Activated T-helper 2 cell treated with anti-CD3 and anti-CD28 coated beads, Interferon-gamma antibody, Interleukin-2, Interleukin-4, amounts not matched to agents 10 μg/mL and 5 μg/mL and 100 μg/mL, durations not matched to agents 14 hours and 24 hours and 36 hours (primary cell): ENCODE measurements around the gene RABAC1. TPM values are rescaled to one million over a fixed set of nuclear protein-coding genes. Genes with fewer than 3 reads are reported as not detected.

Experiments used
- DNase-seq: peaks from one replicate; pipeline ENCODE4 v3.0.0; 2021; ENCODE audit warnings: low spot score
- H3K27ac Mint-ChIP-seq: one replicate; pipeline ENCODE4 v1.8.0; 2021; ENCODE audit warnings: mixed read lengths
- H3K27me3 Mint-ChIP-seq: one replicate; pipeline ENCODE4 v1.8.0; 2021; ENCODE audit warnings: low read depth, mixed read lengths
- H3K36me3 Mint-ChIP-seq: one replicate; pipeline ENCODE4 v1.8.0; 2021; ENCODE audit warnings: low read depth, mixed read lengths
- H3K4me1 Mint-ChIP-seq: one replicate; pipeline ENCODE4 v1.8.0; 2021; ENCODE audit warnings: low read depth, mixed read lengths
- H3K4me3 Mint-ChIP-seq: one replicate; pipeline ENCODE4 v1.8.0; 2021; ENCODE audit warnings: low read depth, mild to moderate bottlenecking, moderate library complexity, mixed read lengths
- H3K9me3 Mint-ChIP-seq: one replicate; pipeline ENCODE4 v1.8.0; 2021; ENCODE audit warnings: mixed read lengths
- intact Hi-C: fragments of 100-400 bp; cut with micrococcal nuclease; formaldehyde crosslinking; loops from one replicate; pipeline ENCODE4 v1.15.1; 2023
- total RNA-seq: library from RNA; stranded (reverse); gene quantifications from 2 replicates; pipeline ENCODE4 v1.2.3, GENCODE V29; 2022

The RABAC1 gene
- total RNA-seq, 1 donor from 2014 or later = 54.0 TPM

DNA sequence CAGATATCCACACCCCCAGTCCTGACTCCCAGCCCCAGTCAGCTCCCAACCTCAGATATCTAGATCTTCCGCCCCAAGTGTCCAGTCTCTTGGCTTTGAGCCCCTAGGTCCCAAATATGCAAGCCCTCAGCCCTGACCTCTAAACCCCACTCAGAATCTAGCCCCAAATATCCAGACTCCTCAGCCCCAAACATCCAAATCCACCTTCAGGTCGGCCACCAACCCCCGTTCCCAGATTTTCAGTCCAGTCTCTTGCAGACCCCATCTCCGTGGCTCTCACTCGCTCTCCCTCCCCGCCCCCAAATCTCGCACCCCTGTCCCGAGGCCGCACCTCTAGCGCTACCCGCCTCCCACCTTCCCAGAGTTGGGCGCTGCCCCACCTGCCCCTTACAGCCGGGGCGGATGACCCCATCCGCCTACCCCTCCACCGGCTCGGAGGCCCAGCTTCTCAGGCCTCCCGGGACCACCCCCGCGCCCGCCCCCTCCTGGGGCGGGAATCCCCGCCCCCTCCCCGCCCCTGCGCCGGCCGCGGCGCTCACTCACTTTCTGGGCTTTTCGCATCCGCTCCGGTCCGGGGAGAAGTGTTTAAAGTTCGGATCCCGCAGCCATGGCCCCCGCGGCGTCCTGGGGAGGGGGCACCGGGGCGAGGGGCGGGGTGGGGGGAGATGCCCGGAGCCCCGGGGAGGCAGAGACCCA lies 31.5 kb downstream of the RABAC1 start:
- no peak for DNase-seq
- intact Hi-C loops = loop anchor here (2.0 kb wide), 1 partner anchor 41 kb away; no protein-coding TSS in a partner anchor
- peaks cover 22% of the 10 kb centered on the region for H3K4me1 Mint-ChIP-seq
- H3K36me3 Mint-ChIP-seq = peaks cover 4% of the 10 kb centered on the region
- H3K9me3 Mint-ChIP-seq = no peaks in the 10 kb centered on the region
- H3K4me3 Mint-ChIP-seq = peak overlapping the region; percentile 82
- H3K27ac Mint-ChIP-seq = no peak overlapping the region
- H3K27me3 Mint-ChIP-seq = peaks cover 5% of the 10 kb centered on the region

- Mint-ChIP-seq H3K36me3 (peaks cover 4% of the 10 kb centered on the region), H3K4me1 (peaks cover 27% of the 10 kb centered on the region), H3K4me3 (no peak overlapping the region), H3K27me3 (peaks cover 8% of the 10 kb centered on the region), H3K27ac (no peak overlapping the region), H3K9me3 (no peaks in the 10 kb centered on the region)
- intact Hi-C loops = no loop called here
- DNase-seq = no peak
Observed at GRCh38 chr19:41926763-41927496, 32.2 kb downstream of the RABAC1 start.

DNA sequence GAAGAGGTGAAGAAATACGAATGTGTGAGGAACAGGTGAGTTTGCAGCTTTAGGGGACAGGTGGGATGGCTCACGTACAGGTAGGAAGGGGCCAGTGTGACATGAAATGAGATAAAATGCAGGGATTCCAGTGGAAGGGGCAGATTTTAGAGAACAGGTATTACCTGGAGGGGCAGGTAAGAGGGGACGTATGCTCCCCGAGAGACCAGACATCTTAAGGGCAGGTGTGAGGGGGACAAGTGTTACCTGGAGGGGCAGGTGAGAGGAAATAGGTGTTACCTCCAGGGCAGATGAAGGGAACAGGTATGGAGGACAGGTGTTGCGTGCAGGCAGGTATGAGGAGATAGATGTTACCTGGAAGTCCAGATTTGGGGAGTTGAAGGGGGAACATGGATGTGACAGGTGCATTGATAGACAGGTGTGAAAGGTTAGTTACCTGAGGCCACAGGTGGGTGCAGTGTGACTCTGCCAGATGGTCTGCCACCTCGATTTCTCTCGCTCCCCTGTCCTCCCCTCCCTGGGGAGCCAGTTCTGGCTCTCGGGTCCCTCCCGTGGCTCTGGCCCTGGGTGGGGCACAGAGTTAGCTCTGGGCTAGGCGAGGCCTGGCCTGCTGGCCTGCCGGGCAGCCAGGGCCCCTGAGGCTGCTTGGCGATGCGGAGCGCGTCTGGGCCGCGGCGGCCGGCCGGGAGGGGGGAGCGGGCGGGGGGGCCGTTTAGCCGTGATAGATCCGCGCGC lies 32.9 kb downstream of the RABAC1 start:
- H3K27ac Mint-ChIP-seq = no peak overlapping the region
- H3K27me3 Mint-ChIP-seq = peaks cover 11% of the 10 kb centered on the region
- intact Hi-C loops = no loop called here
- peaks cover 29% of the 10 kb centered on the region for H3K4me1 Mint-ChIP-seq
- H3K36me3 Mint-ChIP-seq = peaks cover 4% of the 10 kb centered on the region
- H3K4me3 Mint-ChIP-seq = no peak overlapping the region
- no peak for DNase-seq
- no peaks in the 10 kb centered on the region for H3K9me3 Mint-ChIP-seq

GRCh38 chr19:41925208-41926003 lies 33.7 kb downstream of the RABAC1 start:
- intact Hi-C loops = no loop called here

GRCh38 chr19:41924151-41925145 lies 34.7 kb downstream of the RABAC1 start:
- Mint-ChIP-seq H3K27me3 (peaks cover 12% of the 10 kb centered on the region), H3K4me1 (peaks cover 19% of the 10 kb centered on the region), H3K4me3 (no peak overlapping the region), H3K36me3 (peaks cover 4% of the 10 kb centered on the region), H3K27ac (no peak overlapping the region), H3K9me3 (no peaks in the 10 kb centered on the region)
- intact Hi-C loops = no loop called here
- no peak for DNase-seq

More at GRCh38 chr19:41925208-41926003, 33.7 kb downstream of the RABAC1 start:
- Mint-ChIP-seq H3K36me3 (peaks cover 4% of the 10 kb centered on the region), H3K4me3 (no peak overlapping the region), H3K4me1 (peaks cover 26% of the 10 kb centered on the region), H3K27ac (no peak overlapping the region), H3K27me3 (peaks cover 12% of the 10 kb centered on the region), H3K9me3 (no peaks in the 10 kb centered on the region)
- DNase-seq = no peak

DNA sequence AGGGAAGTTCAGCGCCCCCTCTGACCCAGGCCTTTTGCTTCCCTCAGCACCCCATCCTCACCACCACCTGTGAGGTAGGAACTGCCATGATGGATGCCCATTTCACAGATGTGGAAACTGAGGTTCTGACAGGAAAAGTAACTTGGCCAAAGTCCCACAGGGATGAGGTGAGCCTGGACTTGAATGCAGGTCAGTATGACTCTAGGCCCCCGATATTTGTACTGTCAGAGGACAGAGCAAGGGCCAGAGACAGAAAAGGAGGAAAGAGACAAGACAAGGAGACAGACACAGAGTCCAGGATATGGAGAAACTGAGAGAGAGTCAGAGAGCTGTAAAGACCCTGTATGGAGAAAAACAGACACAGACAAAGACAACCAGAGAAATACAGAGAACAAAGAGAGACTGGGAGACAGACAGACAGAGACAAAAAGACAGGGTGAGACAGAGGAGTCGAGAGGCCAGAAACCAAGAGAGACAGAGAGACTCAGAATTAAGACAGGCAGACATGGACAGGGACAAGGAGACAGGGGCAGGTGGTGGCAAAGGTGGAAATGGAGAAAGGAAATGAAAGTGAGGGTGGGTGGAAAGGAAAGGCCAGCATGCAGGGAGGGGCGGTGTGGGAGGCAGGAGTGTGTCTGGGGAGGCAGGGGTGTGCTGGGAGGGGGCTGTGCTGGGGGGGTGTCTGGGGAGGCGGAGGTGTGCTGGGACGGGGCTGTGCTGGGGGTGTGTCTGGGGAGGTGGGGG lies 35.9 kb downstream of the RABAC1 start:
- Mint-ChIP-seq H3K36me3 (peaks cover 4% of the 10 kb centered on the region), H3K9me3 (no peaks in the 10 kb centered on the region), H3K4me3 (no peak overlapping the region), H3K27me3 (peaks cover 12% of the 10 kb centered on the region), H3K4me1 (peaks cover 12% of the 10 kb centered on the region), H3K27ac (peak overlapping the region; percentile 2)
- intact Hi-C loops = no loop called here
- DNase-seq = no peak

- peaks cover 12% of the 10 kb centered on the region for H3K4me1 Mint-ChIP-seq
Observed at GRCh38 chr19:41922585-41922984, 36.5 kb downstream of the RABAC1 start.

DNA sequence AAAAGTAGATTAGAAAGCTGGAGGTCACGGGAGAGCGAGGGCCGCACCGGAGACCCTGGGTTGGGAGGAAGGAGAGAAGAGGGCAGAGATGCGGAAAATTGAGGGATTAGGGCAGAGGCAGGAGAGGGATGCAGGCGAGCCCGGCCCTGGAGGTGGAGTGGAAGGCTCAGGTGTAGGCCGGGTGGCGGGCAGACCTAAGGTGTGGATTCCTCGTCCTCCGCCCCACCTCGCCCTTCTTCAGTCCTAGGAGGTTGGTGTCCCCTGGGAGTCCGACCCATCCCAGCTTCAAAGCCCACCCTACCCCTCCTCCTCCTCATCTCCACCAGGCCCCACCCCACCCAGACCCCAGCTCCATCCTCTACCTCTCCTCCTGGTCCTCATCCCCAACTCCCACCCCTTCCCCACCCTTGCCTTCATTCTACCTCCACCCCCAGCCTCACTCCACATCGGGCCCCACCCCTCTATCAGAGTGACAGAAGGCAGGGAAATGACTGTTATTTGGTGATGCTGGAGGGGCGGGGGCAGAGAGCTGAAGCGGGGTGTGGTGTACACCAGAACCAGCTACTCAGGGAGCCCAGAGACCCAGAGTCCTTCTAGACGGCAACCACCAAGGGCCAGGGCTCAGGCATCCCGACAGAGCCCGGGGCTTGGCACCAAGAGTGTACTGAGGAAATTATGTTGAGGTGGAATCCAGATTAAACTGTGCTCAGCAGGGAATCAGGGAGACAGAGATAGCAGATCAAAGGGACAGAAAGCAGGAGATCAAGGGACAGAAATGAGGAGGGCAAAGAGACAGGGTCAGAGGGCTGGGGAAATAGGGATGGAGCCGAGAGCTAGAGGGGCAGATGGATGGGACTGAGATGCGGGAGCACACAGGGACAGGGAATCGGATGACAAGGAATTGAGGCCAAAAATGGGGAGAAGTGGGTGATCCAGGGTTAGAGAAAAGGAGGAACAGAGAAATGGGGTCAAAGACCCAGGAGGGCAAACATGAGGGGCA lies 37.2 kb downstream of the RABAC1 start:
- H3K4me3 Mint-ChIP-seq = no peak overlapping the region
- peak overlapping the region; percentile 17 for H3K27ac Mint-ChIP-seq
- no peak for DNase-seq
- peaks cover 12% of the 10 kb centered on the region for H3K27me3 Mint-ChIP-seq
- no peaks in the 10 kb centered on the region for H3K9me3 Mint-ChIP-seq
- H3K4me1 Mint-ChIP-seq = peaks cover 12% of the 10 kb centered on the region
- peaks cover 4% of the 10 kb centered on the region for H3K36me3 Mint-ChIP-seq
- intact Hi-C loops = no loop called here

More at GRCh38 chr19:41922585-41922984, 36.5 kb downstream of the RABAC1 start:
- H3K9me3 Mint-ChIP-seq = no peaks in the 10 kb centered on the region
- peaks cover 12% of the 10 kb centered on the region for H3K27me3 Mint-ChIP-seq
- H3K4me3 Mint-ChIP-seq = no peak overlapping the region
- no peak for DNase-seq
- peaks cover 4% of the 10 kb centered on the region for H3K36me3 Mint-ChIP-seq
- H3K27ac Mint-ChIP-seq = no peak overlapping the region
- intact Hi-C loops = no loop called here

- Mint-ChIP-seq H3K4me3 (no peak overlapping the region), H3K36me3 (peaks cover 4% of the 10 kb centered on the region), H3K27me3 (peaks cover 12% of the 10 kb centered on the region), H3K9me3 (no peaks in the 10 kb centered on the region), H3K4me1 (peaks cover 12% of the 10 kb centered on the region), H3K27ac (no peak overlapping the region)
- intact Hi-C loops = no loop called here
- no peak for DNase-seq
Observed at GRCh38 chr19:41920882-41921576, 38.1 kb downstream of the RABAC1 start.
